Adrenal gland (tissue), 5 donors: ENCODE results near the gene HM13.

Experiments used
- CTCF ChIP-seq, 6 experiments: fragments of 450-650 bp in 4 of 6; fragments of 200-600 bp in 2 of 6; sonication (generic) in 1 of 6; IDR thresholded peaks; 1 replicate in 5 of 6; 2 replicates in 1 of 6; pipeline versions ENCODE4 v1.5.1 to v1.8.0; 2016 to 2021; ENCODE audit warnings: antibody characterized with exemption in 6 of 6, mild to moderate bottlenecking in 2 of 6, moderate library complexity in 1 of 6
- POLR2A ChIP-seq, 2 donors: fragments of 450-650 bp; IDR thresholded peaks; one replicate each; pipeline ENCODE4 v1.6.1; 2017; ENCODE audit warnings: antibody characterized with exemption in 2 of 2, mild to moderate bottlenecking in 2 of 2, moderate library complexity in 1 of 2
- donor health status: DM: no; HTN: no; CAD: no.

- TF ChIP-seq CTCF (IDR thresholded peaks at IDR 0.05) (no peak), POLR2A (IDR thresholded peaks at IDR 0.05) (no peak)
These were observed 93.5 kb downstream of the HM13 start for GRCh38 chr20:31607640-31608250.
